Endothelial cell of hepatic sinusoid (primary cell): ENCODE results near the gene KRT36.

Source experiments
- in situ Hi-C: cut with HindIII; loops from 2 replicates; pipeline ENCODE4 v1.10.0; 2017; ENCODE audit warnings: low sequenced_read_pairs

The KRT36 gene

GRCh38 chr17:41489531-41489930, at the start of gene KRT36:
KRT36 (minus strand) TSS chr17:41489910; CDS start chr17:41489864, 46 bp downstream.
- in situ Hi-C loops: no loop called here

- in situ Hi-C loops: loop anchor here (10.0 to 25.0 kb wide), 2 partner anchors 134 to 627 kb away; no protein-coding TSS in a partner anchor
Observed at GRCh38 chr17:41539071-41539492, 49.4 kb upstream of the KRT36 start.

DNA sequence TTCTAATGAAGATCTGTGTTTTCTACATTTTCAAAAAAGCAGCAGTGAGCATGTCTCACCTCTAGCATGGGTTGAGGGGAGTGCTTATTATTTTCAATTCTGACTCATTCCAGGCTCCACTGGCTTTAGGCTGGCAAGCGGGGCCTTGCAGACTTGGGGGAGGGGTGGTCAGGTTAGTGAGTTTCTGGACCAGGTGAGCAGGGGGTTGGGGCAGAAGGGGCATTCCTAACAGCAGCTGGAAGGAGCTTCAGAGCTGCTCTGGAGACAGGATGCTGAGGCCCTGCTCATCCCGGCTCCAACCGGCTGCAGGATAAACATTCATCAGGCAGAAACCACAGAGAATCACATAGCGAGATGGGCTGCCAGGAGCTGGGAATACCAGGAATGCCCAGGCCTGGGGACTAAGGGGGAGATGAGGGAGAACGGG, 48.9 kb upstream of the KRT36 start:
- in situ Hi-C loops: loop anchor here (10.0 to 25.0 kb wide), 2 partner anchors 134 to 626 kb away; no protein-coding TSS in a partner anchor

DNA sequence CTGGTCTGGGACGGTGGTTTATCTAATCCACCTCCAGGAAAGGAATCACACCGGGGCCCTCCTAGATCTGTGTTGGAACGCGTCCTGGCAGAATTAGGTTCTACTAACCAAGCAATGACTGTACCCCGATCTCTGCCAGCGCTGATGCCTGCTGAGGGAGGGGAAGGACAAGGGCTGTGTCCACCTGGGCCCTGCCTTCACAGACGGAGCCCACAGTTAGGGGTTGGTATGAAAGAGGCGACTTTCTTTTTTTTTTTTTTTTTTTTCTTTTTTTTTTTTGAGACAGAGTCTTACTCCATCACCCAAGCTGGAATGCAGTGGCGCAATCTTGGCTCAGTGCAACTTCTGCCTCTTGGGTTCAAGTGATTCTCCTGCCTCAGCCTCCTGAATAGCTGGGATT, 48.3 kb upstream of the KRT36 start:
- in situ Hi-C loops: loop anchor here (10.0 to 25.0 kb wide), 2 partner anchors 133 to 626 kb away; no protein-coding TSS in a partner anchor

GRCh38 chr17:41537614-41537954, 47.9 kb upstream of the KRT36 start:
- in situ Hi-C loops: loop anchor here (10.0 to 25.0 kb wide), 2 partner anchors 133 to 625 kb away; no protein-coding TSS in a partner anchor

DNA sequence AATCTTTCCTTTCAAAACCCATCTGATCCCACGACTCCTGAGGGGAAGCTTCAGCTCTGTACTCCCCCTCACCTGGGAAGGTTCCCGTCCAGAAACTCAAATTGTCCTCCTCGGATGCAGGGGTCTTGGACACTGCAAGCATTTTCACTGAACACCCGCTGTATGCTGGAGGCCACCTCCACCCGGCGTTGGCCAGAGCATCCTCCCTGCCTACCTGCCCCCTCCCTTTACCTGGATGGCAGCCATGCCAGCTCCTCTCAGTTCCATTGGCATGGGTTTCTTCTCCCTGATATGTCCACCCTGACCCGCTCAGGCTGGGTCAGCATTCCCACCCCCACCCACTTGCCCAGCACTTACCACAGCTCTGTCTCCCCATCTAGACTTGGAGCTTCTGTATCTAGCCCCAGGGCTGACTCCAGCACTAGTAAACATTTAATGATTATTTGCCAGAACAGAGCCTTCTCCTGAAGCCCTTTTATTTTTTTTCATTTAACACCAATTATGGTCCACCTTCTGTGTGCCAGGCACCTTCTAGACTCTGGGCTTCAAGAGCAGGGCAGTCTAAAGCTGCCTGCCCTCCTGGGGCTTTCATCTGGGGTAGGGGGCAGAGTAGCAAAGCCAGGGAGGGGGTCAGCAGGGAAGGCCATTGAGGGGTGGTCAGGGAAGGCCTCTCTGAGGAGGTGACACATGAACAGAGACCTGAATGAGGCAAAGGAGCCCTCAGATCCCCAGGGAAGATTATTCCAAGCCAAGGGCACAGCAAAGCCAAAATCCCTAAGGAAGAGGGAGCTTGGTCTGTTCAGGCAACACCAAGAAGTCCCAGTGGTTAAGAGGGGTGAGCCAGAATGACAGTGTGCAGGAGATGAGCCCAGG, 47.3 kb upstream of the KRT36 start:
- in situ Hi-C loops: loop anchor here (10.0 to 25.0 kb wide), 2 partner anchors 132 to 625 kb away; no protein-coding TSS in a partner anchor

GRCh38 chr17:41535764-41536481, 46.2 kb upstream of the KRT36 start:
- in situ Hi-C loops: loop anchor here (10.0 to 25.0 kb wide), 2 partner anchors 131 to 624 kb away; no protein-coding TSS in a partner anchor

GRCh38 chr17:41534899-41535546, 45.3 kb upstream of the KRT36 start:
- in situ Hi-C loops: loop anchor here (10.0 to 25.0 kb wide), 2 partner anchors 130 to 623 kb away; no protein-coding TSS in a partner anchor

DNA sequence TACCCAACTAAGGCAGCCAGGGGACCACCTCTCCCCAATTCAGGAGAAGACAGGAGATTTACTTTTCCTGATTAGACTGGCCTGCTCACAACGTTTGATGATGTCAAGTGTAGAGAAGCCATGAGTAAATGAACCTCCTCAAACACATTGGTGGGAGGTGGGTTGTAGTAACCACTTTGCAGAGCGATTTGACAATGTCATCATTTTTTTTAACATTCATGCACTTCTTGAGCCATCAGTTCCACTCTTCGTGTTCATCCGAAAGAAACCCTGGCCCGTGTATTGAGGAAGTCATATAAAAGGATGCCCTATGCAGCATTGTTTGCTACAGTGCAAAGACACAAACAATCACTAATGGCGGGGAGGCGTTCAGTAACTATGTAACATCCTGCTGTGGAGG, 43.9 kb upstream of the KRT36 start:
- in situ Hi-C loops: loop anchor here (10.0 to 25.0 kb wide), 2 partner anchors 129 to 621 kb away; no protein-coding TSS in a partner anchor

- in situ Hi-C loops: loop anchor here (10.0 to 25.0 kb wide), 2 partner anchors 128 to 621 kb away; no protein-coding TSS in a partner anchor
Observed at GRCh38 chr17:41532947-41533570, 43.3 kb upstream of the KRT36 start.

DNA sequence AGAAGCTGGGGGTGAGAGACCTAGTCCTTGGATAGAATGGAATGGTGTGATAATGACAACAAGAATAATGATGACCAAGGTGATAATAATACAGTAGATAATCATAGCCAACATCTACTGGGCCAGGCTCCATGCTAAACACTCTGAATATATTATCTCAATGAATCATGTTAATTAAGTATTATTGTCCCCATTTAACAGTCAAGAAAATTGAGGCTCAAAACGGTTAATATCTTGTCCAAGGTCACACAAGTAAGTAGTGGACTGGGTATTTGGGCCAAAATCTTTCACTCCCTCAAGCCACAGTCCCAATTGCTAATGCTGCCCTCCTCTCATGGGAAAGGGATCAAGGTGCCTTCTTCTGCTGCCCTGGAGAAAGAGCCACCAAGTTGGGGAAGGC, 42.3 kb upstream of the KRT36 start:
- in situ Hi-C loops: loop anchor here (10.0 to 25.0 kb wide), 2 partner anchors 127 to 620 kb away; no protein-coding TSS in a partner anchor

DNA sequence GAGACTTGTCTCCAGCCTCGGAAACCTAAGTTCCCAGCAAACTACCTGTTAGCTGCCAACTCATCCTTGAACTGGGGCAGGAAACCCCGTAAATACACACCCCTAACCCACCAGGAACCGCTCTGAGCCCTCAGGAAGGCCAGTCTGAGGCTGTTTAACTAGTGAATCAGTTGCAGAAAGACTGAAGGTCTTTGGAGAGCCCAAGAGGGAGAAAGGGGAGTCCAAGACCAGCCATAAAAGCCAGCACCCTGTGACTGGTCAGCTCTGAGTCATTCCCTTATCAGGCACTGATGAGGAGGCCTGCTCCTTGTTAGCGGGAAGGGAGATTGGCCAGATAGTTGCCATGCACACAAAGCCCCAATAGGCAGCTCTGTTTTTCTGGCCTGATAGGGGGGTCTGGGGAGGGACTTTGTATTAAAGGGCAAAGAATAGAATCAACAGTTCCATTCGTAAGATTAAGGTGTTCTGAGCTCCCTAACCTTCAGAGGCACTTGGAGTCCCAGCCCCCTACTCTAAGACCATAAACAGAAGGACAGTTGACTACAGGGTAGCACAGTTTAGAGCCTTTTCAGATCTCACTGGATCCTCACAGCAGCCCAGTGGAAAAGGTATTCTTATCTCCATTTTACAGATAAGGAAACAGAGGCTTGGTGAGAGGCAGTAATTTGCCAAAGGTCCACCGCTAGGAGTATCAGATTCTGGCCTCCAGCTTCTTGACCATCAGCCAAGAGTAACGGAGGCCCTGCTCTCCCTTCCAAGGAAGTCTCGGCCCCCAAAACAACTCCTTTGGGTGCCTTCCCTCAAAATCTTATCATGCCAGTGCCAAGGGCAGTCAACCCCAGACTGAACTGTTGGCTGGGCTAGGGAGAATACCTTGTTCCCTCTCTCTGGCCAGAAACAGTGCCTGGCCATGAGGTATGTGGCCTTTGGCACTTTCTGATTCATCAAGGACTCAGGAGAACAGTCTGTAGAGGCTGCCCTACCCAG, 40.6 kb upstream of the KRT36 start:
- in situ Hi-C loops: loop anchor here (10.0 to 25.0 kb wide), 2 partner anchors 126 to 618 kb away; no protein-coding TSS in a partner anchor

DNA sequence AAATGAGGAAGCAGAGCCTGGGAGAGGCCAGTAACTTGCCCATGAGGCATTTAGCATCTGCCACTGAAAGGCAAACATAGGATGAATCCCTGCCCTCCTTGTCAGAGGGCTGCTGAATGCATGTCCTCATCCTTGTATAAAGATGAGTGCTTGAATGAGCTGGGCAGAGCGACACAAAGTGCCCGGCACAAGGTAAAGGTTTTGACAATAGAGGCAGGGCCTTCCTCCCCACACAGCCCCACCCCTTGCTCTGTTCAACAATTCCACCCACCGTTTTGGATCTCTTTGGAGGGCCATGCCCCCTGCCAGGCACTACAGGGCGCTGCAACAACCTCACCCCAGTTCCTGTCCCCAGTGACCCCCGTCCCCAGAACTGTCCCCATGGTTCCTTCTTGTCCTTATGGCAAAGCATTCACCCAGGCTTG, 39.8 kb upstream of the KRT36 start:
- in situ Hi-C loops: loop anchor here (25.0 kb wide), 1 partner anchor 617 kb away; no protein-coding TSS in a partner anchor

- in situ Hi-C loops: loop anchor here (25.0 kb wide), 1 partner anchor 617 kb away; no protein-coding TSS in a partner anchor
Observed at GRCh38 chr17:41528959-41529353, 39.2 kb upstream of the KRT36 start.

DNA sequence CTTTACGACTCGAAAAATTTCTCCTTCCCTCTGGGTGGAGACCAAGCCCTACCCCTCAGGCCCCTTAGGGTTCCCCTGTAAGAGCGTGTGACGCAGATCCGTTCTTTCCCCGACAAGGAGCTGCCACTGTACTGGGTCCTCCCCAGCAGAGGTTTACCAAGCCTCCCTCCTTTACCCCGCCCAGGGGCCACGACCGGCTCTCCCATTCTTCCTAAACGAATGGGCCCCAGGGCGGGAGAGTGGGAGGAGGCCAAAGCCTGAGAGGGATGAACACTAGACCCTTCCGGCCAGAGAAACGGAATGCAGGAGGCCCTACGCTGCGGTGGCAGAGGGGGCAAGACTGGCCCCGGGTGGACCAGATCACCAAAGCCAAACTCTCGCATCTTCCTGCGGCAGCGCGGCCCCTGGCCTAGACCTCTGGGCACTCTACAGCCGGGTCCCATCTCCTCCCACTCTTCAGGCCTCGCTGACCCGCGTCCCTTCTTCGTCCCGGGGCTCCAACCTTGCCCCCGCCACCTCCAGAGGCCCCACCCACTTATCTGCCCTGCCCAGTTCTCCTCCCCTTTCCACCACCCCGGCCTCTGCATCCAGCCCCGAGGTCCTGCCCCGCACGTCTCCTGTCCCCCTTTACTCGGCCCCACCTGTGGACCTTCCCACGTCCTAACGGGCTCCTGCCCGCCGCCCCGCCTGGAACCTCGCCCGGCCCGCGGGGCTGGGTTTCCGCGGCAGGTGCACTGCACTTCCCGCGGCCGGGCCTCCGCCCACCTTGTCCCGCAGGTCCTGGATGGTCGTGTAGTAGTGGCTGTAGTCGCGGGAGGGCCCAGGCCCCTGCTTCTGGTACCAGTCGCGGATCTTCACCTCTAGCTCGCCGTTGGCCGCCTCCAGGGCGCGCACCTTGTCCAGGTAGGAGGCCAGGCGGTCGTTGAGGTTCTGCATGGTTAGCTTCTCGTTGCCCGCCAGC, 37.6 kb upstream of the KRT36 start:
- in situ Hi-C loops: loop anchor here (25.0 kb wide), 1 partner anchor 615 kb away; no protein-coding TSS in a partner anchor

DNA sequence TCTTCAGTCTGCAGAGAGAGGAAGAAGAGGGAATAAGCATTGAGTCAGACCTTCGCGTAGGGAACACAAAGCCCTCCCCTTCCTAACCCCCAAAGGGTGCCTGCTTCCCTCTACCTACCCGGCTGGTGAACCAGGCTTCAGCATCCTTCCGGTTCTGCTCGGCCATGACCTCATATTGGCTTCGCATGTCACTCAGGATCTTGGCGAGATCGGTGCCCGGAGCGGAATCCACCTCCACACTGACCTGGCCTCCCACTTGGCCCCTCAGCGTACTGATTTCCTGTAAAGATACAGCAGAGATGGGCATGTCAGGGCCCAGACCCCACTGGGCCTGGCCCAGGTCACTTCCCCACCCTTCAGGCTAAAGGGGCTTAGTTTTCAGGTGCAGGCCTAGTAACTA, 34.6 kb upstream of the KRT36 start:
- in situ Hi-C loops: no loop called here

- in situ Hi-C loops: no loop called here
Observed at GRCh38 chr17:41523787-41524186, 34.1 kb upstream of the KRT36 start.

DNA sequence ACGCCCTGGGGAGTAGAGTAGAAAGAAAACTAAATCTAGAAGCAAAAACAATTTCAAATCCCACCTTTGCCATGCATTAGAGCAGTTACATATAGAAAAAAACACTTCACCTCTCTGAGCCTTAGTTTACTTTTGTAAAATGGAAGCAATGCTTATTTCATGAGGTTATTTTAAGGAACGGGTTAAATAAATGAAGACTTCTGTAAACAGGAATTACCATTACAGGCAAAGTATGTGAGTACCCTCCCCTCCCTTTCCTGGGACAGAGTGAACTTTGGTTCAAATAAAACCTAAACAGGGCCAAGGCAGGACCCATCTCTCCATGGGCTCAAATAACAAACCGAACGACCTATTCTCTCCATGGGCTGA, 33.5 kb upstream of the KRT36 start:
- in situ Hi-C loops: no loop called here
